HepG2 (cell line): ENCODE measurements around the gene PHC1. TPM values are rescaled to one million over a fixed set of nuclear protein-coding genes. Genes with fewer than 3 reads are reported as not detected.

Experiments
- BCL6 ChIP-seq: IDR thresholded peaks from 2 replicates; pipeline ENCODE4 v1.6.1; 2016; ENCODE audit warnings: missing genetic modification reagents, missing compliant biosample characterization
- CC2D1A ChIP-seq: sonication (generic); formaldehyde crosslinking; IDR thresholded peaks from 2 replicates; pipeline ENCODE4 v1.8.1; 2023; ENCODE audit warnings: mild to moderate bottlenecking, missing genetic modification reagents
- CREBL2 ChIP-seq: sonication (generic); formaldehyde crosslinking; IDR thresholded peaks from 2 replicates; pipeline ENCODE4 v1.8.1; 2023; ENCODE audit warnings: missing genetic modification reagents, mild to moderate bottlenecking, borderline replicate concordance
- DNMT1 ChIP-seq: sonication (generic); formaldehyde crosslinking; IDR thresholded peaks from 2 replicates; pipeline ENCODE4 v1.5.1; 2020; ENCODE audit warnings: mild to moderate bottlenecking, missing genetic modification reagents
- DR1 ChIP-seq: sonication (generic); formaldehyde crosslinking; IDR thresholded peaks from 2 replicates; pipeline ENCODE4 v1.8.0; 2021; ENCODE audit warnings: mild to moderate bottlenecking, missing genetic modification reagents, inconsistent platforms
- HNF4G ChIP-seq, 2 experiments: sonication (generic) in 1 of 2; formaldehyde crosslinking in 1 of 2; IDR thresholded peaks; 2 replicates each; pipeline versions ENCODE4 v1.4.0 to v1.6.1; 2011 to 2020; ENCODE audit warnings: borderline replicate concordance in 2 of 2, low read depth in 2 of 2, mild to moderate bottlenecking in 2 of 2, low read length in 1 of 2, missing genetic modification reagents in 1 of 2, moderate library complexity in 1 of 2
- HNRNPL ChIP-seq: fragments of 200-400 bp; formaldehyde crosslinking; IDR thresholded peaks from 2 replicates; pipeline ENCODE4 v1.6.1; 2017; ENCODE audit warnings: mild to moderate bottlenecking, low read depth, low read length
- KMT2B ChIP-seq: IDR thresholded peaks from 2 replicates; pipeline ENCODE4 v1.6.1; 2016; ENCODE audit warnings: missing genetic modification reagents, missing compliant biosample characterization
- MAFG ChIP-seq: sonication (generic); formaldehyde crosslinking; IDR thresholded peaks from 2 replicates; pipeline ENCODE4 v1.5.1; 2020; ENCODE audit warnings: mild to moderate bottlenecking, missing genetic modification reagents
- MATR3 ChIP-seq: sonication (generic); formaldehyde crosslinking; IDR thresholded peaks from 2 replicates; pipeline ENCODE4 v1.4.0; 2020; ENCODE audit warnings: missing genetic modification reagents
- MYNN ChIP-seq: sonication (generic); formaldehyde crosslinking; IDR thresholded peaks from 2 replicates; pipeline ENCODE4 v1.4.0; 2020; ENCODE audit warnings: mild to moderate bottlenecking, low read depth, missing genetic modification reagents
- PATZ1 ChIP-seq: sonication (generic); formaldehyde crosslinking; IDR thresholded peaks from 2 replicates; pipeline ENCODE4 v1.4.0; 2020; ENCODE audit warnings: missing genetic modification reagents
- RFX3 ChIP-seq: IDR thresholded peaks from 2 replicates; pipeline ENCODE4 v1.6.1; 2016; ENCODE audit warnings: missing biosample characterization, missing genetic modification reagents
- SNRNP70 ChIP-seq: fragments of 200-400 bp; formaldehyde crosslinking; IDR thresholded peaks from 2 replicates; pipeline ENCODE4 v1.6.1; 2017; ENCODE audit warnings: mild to moderate bottlenecking, low read depth, low read length, moderate library complexity
- SRF ChIP-seq: IDR thresholded peaks from 2 replicates; pipeline ENCODE4 v1.6.1; 2011; ENCODE audit warnings: mild to moderate bottlenecking, low read depth, low read length, moderate library complexity
- TERF1 ChIP-seq: sonication (generic); formaldehyde crosslinking; IDR thresholded peaks from 2 replicates; pipeline ENCODE4 v1.8.0; 2022; ENCODE audit warnings: mild to moderate bottlenecking, missing genetic modification reagents, moderate library complexity
- TGIF2 ChIP-seq: IDR thresholded peaks from 2 replicates; pipeline ENCODE4 v1.6.1; 2016; ENCODE audit warnings: control low read depth, missing compliant biosample characterization
- ZBTB46 ChIP-seq: sonication (generic); formaldehyde crosslinking; IDR thresholded peaks from 2 replicates; pipeline ENCODE4 v1.4.0; 2020; ENCODE audit warnings: mild to moderate bottlenecking, missing genetic modification reagents, borderline replicate concordance
- ZBTB8A ChIP-seq: sonication (generic); formaldehyde crosslinking; IDR thresholded peaks from 2 replicates; pipeline ENCODE4 v1.4.0; 2020; ENCODE audit warnings: mild to moderate bottlenecking, low read depth, missing genetic modification reagents, borderline replicate concordance
- ZNF24 ChIP-seq: fragments of 450-650 bp; IDR thresholded peaks from 2 replicates; pipeline ENCODE4 v1.6.1; 2017; ENCODE audit warnings: antibody characterized with exemption, mild to moderate bottlenecking
- ZNF251 ChIP-seq: sonication (generic); formaldehyde crosslinking; IDR thresholded peaks from 2 replicates; pipeline ENCODE4 v1.9.0; 2021; ENCODE audit warnings: mild to moderate bottlenecking, missing genetic modification reagents
- ZNF570 ChIP-seq: sonication (generic); formaldehyde crosslinking; IDR thresholded peaks from 2 replicates; pipeline ENCODE4 v1.4.0; 2020; ENCODE audit warnings: mild to moderate bottlenecking, missing genetic modification reagents, borderline replicate concordance
- ZNF577 ChIP-seq: sonication (generic); formaldehyde crosslinking; IDR thresholded peaks from 2 replicates; pipeline ENCODE4 v1.4.0; 2020; ENCODE audit warnings: mild to moderate bottlenecking, low read depth, missing genetic modification reagents, borderline replicate concordance
- ZNF616 ChIP-seq: sonication (generic); formaldehyde crosslinking; IDR thresholded peaks from 2 replicates; pipeline ENCODE4 v1.5.0; 2020; ENCODE audit warnings: low read depth, mild to moderate bottlenecking, missing genetic modification reagents
- ZNF724P ChIP-seq: sonication (generic); formaldehyde crosslinking; IDR thresholded peaks from 2 replicates; pipeline ENCODE4 v1.8.0; 2022; ENCODE audit warnings: missing genetic modification reagents, borderline replicate concordance
- polyA plus RNA-seq, 8 experiments: library from polyadenylated mRNA; depleted of rRNA in 3 of 8; stranded (reverse) in 7 of 8; unstranded in 1 of 8; fragments of >200 nt; fragmentation: Illumina TruSeq in 4 of 8; extraction: Trizol in 4 of 8; gene quantifications; 2 replicates each; pipeline versions ENCODE4 v1.2.1 to v1.2.3, GENCODE V29; 2011 to 2016; ENCODE audit warnings: low read depth in 4 of 8, missing spikeins in 1 of 8, mixed read lengths in 1 of 8; ENCODE audit not compliant: insufficient read depth in 1 of 8
- total RNA-seq, 5 experiments: library from RNA; depleted of rRNA; stranded (reverse); fragments of >200 nt; fragmentation: Illumina TruSeq; extraction: Trizol; gene quantifications; 2 replicates each; pipeline ENCODE4 v1.2.3, GENCODE V29; 2016; ENCODE audit warnings: low read depth in 1 of 5

Gene PHC1
- total and polyA plus RNA-seq, 2 of the 13 experiments (the other 11 are each of a cell fraction or from before 2014, with no cell fraction given) = 9.4 to 35.0 TPM

GRCh38 chr12:8949342-8950220 lies 35.3 kb downstream of the PHC1 start, which contains the start of gene M6PR (continued):
- 0 out of 2 replicates have a peak, but pooled peaks have one; percentile 21 for TF ChIP-seq ZNF724P
- peak; percentile 47; the same call in 1 of the 2 replicates for TF ChIP-seq MYNN (CRISPR knock-in tag)
- TF ChIP-seq SNRNP70 = no peak
- 0 out of 2 replicates have a peak, but pooled peaks have one; percentile 53 for TF ChIP-seq DNMT1
- no peak for TF ChIP-seq CREBL2
- no peak for TF ChIP-seq HNF4G (IDR thresholded peaks at IDR 0.05; ENCODE audit: borderline replicate concordance, low read depth, low read length)
- TF ChIP-seq HNF4G (CRISPR knock-in tag; IDR thresholded peaks at IDR 0.05; ENCODE audit: borderline replicate concordance, low read depth) = no peak
- TF ChIP-seq MATR3 (CRISPR knock-in tag) = no peak
- TF ChIP-seq RFX3 = no peak
- no peak for TF ChIP-seq CC2D1A (CRISPR knock-in tag)
- TF ChIP-seq SRF = peak; percentile 11; the same call in 1 of the 2 replicates
- TF ChIP-seq KMT2B (CRISPR knock-in tag) = peak; percentile 91
- peak; percentile 74 for TF ChIP-seq DR1 (CRISPR knock-in tag)
- no peak for TF ChIP-seq ZNF570
- peak; percentile 40; the same call in 1 of the 2 replicates for TF ChIP-seq BCL6 (CRISPR knock-in tag)
- TF ChIP-seq ZBTB46 = peak; percentile 85
- TF ChIP-seq TGIF2 (CRISPR knock-in tag) = peak; percentile 91; the same call in 1 of the 2 replicates
- no peak for TF ChIP-seq MAFG
- TF ChIP-seq HNRNPL = no peak
- no peak; the same call in 1 of the 2 replicates for TF ChIP-seq ZBTB8A
- no peak for TF ChIP-seq ZNF24
- TF ChIP-seq ZNF577 (CRISPR knock-in tag) = no peak
- TF ChIP-seq TERF1 (CRISPR knock-in tag) = no peak
- peak; percentile 29; the same call in 1 of the 2 replicates for TF ChIP-seq PATZ1
- no peak; the same call in 1 of the 2 replicates for TF ChIP-seq ZNF616 (CRISPR knock-in tag)
- no peak for TF ChIP-seq ZNF251 (CRISPR knock-in tag)
